HG03159 (cell line): ENCODE results near the gene F8.
A peak's percentile ranks its signal among the peaks of the same experiment; 100 is the strongest.

Experiments used
- ATAC-seq: cut with Tn5 transposase; IDR thresholded peaks from one replicate; pipeline ENCODE4 v1.9.1; 2021; ENCODE audit warnings: mild to moderate bottlenecking, moderate library complexity; ENCODE audit not compliant: unreplicated experiment

The F8 gene

DNA sequence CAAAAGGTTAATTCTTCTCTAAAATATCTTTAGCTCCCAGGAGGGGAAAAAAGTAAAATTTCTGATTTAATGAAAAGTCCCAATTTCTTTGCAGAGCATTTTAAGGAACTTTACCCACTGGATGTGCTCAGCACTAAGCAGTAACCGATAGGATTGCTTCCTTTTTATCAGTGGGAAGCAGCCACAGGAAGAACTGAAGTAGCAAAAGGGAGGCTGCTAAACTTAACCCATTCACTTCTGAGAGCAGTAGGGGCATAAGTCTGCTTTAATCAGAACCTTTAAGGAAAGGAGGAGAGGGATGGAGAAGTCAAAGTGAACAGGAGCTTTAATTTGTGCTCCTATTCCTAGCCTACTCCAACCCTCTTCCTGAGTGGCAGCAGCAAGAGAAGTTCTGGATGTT, at the start of gene F8:
TSS of gene F8 (minus strand) at position 139 of the 400 bp plus-strand sequence. CDS start 171 bp downstream, outside the sequence.
- no peak for ATAC-seq

DNA sequence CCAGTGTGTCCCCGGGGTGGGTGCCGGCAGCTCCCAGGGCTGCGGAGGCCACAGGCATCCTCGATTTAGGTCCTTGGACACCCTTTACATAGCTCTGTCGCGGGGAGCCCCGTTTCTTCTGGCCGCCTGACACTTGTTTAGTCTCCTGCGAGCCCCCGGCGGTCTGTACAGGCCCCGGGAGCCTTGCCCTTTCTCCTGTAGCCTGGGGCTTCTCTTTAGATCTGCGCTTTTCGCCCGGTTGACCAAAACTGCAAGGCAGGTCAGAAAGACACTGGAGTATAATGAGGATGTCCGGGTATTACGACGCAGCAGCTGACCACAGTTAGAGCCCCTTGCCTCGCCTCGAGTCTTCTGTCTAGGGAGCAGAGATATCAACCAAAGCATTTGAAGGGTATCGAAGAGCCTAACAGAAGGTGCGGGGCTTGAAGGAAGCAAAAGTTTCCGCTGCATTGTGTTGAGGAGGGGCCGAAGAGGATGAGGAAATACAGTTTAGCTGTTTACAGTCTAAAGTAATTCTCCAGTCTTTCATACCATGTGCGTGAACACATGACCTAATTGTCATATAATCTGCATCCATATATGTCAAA, 49.3 kb upstream of the F8 start:
- peak; percentile 19 for ATAC-seq

DNA sequence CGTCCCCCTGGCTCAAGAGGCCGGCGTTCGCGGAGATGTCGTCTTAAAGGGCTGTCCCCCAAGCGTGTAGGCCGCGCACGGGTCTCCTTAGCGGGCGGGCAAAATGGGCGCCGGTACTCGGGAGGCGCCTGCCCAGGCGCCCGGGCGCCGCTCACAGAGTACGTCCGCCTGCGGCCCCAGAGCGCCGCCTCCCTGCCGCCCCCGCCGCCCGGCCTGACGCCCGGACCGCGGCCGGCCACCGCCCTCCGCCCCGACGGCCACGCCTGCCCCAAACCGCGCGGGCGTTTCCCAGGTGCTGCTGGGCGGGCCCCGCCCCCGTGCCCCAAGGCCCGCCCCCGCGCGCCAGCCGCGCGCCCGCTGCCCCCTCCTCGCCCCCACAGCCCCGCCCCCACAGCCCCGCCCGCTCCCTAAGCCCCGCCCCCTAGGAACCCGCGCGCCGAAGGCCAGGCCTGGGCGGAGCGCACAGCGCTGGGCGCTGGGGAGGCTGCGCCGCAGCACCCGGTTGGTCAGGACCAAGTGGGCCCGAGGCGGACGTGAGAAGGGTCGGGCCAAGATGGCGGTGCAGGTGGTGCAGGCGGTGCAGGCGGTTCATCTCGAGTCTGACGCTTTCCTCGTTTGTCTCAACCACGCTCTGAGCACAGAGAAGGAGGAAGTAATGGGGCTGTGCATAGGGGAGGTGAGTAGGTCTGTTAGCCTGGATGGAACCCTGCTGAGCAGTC, 48.6 kb upstream of the F8 start, which contains the start of the genes BRCC3, CMC4 and MTCP1:
TSS of gene BRCC3 (plus strand) at position 534 of the 719 bp plus-strand sequence. CDS start at position 554, 20 bp downstream.
TSS of gene CMC4 (minus strand) at position 162 of the 719 bp plus-strand sequence. CDS start 7,113 bp downstream, outside the sequence.
TSS of gene MTCP1 (minus strand) at position 162 of the 719 bp plus-strand sequence. CDS start 5,126 bp downstream, outside the sequence.
- peak; percentile 85 for ATAC-seq

DNA sequence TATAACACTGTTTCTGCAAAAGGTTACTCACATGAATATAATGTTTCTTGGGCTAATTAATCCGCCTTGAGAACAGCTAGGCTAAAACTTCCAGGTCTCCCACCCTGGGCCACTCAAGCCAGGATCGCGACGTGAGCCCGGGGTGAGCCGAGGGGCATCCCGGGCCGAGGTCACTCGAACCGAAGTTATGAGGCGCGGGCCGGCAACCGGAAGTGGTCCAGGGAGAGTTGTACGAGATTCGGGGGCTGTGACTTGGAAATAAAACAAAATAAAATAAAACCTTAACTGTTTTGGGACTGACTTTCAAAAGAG, 48.1 kb upstream of the F8 start:
- peak; percentile 24 for ATAC-seq

DNA sequence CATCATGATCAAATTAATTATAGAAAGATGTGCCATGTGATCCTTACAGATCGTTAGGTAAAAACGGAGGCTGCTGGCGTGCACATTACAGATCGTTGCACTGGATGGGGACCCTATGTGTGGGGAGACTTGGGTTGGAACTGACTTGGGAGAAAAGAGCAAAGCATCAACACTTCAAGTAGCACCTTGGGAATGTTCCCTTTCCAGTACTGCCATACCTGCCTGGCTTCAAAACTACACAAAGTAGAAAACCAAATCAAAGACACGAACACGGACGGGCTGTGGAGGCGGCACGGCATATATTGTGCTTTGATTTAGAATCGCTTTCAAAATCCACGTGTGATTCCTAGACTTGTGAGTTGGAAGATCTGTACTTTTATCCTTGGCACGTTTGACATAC, 47.5 kb upstream of the F8 start:
- no peak for ATAC-seq

DNA sequence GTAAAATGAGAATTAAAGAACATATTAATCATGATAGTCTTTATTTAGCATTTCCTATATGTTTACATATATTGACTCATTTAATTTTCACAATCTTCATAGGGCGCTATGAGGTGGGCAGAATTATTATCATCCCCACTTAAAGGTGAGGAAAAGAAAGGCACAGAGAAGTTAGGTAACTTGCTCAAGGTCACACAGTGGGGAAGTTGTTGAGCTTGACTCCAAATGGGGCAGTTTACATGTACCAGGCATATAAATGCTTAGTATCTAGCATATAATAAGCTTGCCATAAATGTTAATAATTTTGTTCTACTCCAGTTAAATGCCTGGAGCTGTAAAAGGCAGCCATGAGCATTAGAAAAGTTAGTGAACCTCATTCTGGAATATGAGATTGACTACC, 46.9 kb upstream of the F8 start:
- no peak for ATAC-seq

DNA sequence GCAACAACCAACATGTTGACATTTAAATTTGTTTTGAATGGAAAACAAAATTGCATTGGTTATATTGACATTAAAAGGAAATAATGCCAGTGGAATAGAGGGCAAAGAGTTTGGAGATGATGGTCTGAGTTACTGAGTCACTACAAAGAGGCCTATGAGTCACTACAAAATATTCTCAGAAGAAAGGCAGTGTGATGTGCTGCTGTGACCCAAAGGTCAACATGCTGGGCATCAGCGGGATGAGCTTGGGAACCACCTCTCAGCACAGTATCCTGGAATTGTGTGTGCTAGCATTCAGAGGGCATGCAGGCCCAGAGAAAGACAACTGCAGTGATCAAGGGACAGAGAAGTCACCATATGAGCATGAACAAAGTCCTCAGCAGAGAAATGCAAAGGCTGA, 45.6 kb upstream of the F8 start:
- ATAC-seq = no peak

DNA sequence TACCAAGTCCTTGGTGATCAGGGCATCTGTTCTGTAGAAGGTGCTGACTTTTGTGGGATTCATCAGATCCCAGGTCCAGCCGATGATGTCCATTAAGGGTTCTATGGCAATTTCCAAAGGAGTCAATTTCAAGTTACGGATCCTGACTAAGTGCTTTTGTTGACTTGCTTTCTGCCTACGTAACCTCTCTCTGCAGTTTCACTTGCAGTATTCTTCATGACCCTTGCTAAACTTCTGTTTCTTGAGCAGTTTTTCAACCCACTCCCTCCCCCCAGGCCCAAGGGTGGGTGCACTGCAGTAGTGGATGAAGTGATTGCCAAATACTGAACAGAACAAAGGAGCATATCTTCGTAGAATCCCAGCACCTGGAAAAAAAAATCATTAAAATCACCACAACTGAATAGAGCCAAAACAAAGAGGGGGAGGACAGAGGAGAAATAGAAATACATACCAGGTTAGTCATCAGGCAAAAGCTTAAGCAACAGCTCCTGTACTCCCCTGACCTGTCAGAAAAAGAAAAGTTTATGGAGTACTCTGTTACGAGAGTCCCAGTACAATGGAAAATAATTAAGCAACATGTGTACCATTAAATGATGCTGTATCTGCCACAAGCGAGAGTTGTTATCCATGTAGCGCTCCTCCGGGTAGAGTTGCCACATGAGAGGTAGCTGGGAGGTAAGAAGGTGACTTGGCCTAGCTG, 42.7 kb upstream of the F8 start:
- no peak for ATAC-seq

DNA sequence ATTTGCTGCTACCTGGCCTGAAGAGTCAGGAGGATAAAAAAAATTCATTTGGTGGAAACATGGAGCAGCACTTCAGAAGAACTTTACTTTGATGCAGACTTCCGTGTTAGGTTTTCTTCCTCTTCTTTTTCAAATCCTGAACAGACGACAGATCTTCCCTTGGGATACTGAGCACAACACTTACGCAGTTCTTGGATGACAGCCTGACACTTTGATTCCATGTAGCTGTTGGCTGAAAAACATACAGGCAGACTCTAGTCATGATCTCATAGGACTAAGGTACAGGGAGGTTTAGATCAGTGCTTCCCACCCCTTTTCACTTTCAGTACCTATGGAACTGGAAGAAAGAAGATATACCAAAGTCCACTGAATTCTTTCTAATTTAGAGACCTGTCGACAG, 39.2 kb upstream of the F8 start:
- ATAC-seq = no peak

DNA sequence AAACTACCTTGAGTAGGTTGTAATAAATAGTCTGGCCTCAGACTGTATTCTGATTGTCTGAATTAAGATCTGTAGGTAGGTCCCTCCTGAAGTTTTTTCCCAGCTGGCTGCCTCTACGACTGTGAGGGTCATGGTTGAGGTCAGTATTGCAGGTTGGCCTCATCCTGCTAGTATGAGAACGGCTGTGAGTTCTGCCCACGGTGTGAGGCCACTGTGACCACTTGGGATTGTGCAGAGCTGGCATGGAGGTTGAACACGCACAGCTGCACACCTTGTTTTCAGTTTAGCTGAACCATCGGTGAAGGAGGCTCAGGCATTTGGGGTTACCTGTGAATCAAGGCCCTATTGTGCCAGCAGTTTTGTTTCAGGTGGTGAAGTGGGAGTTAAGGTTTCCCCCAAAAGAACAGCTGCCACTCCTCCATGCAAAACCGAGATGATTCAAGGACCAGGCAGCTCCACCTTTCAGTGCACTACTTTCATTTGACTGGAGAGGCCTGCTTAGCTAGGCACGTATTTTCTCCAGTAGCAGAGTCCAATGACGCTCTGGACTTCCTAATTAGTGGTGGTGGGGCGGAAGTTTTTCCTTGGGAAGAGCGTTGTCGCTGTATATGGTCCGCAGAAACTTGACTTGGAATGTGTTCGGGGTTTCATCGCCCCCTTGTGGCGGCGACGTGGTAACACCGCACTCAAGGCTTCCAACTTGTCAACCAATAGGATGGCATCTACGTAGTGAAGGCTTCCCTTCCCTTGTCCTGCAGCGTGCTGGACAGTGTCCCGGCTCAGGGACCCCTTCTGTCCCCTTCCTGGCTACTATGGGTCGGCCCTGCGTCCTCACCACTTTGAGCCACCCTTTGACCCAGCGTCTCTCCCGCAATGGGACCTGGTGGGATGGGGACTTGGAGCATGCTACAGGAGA, 34.6 kb upstream of the F8 start:
- peak; percentile 83 for ATAC-seq

DNA sequence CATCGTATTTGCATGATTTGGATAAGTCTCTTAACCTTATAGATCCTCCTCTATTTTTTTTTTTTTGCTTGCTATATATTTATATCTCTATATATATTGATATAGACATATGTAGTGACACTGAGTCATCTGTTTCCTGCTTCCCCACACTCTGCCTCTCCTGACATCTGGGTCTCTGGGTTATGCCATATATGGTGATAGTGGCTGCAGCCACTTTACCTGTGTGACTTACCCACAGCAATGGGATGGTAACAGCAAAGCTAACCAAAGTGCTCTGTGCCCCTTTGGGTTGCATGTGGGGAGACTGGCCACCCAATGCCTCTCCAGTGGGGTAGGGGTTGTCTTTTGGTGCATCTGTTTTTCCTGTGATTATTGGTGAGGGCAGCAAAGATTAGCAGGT, 33.9 kb upstream of the F8 start:
- no peak for ATAC-seq

DNA sequence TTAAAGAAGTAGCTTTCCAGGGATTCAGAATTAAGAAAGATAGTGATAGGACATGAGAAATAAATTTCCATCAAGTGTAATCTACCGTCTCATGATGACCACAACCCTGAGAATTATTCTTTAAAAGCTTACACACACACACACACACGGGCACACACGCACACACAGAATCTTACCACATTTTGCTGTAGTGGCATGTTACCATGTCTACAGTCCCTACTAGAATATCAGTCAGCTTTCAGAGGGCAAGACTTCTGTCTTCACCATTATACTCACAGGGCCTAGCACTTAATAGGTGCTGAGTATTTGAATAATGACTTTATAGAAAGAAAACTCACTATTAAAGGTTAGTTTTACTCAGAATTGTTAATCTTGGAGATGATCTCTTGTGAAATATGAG, 33.0 kb upstream of the F8 start:
- no peak for ATAC-seq

DNA sequence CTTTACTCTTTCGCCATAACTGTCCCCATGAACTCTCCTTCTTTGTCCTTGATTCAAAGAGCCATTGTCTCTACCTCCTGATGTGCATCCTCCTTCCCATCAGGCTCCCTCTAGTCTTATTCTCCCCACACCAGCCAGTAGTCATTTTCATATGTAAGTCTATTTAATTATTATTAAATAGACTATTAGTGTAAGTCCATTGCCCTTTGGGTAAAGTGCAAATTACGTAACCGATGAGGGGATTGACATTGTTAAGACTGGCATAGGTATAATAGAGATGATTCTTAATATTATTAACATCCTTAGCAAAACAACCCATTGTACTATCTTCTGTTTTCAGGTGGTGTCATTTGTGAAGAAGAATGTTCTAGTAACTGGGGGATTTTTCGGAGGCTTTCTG, 31.7 kb upstream of the F8 start:
- ATAC-seq = no peak

DNA sequence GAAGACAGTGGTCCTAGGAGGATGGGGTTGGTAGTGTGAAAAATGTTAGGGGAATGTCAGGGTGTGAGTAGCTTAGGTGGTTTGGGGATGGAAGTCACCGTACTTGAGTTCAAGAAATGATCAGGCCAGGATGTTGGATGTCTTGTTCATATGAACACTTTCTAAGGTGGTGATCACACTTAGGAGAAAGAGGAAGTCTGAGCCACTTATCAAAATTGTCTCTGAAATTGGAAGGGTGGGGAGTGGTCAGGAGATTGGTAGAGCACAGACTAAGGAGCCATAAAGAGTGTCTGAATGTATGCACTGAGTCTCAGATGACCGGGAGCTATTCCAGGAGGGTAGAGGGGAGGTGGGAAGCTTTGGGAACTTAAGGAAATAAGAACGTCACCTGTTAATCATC, 31.1 kb upstream of the F8 start:
- ATAC-seq = no peak

DNA sequence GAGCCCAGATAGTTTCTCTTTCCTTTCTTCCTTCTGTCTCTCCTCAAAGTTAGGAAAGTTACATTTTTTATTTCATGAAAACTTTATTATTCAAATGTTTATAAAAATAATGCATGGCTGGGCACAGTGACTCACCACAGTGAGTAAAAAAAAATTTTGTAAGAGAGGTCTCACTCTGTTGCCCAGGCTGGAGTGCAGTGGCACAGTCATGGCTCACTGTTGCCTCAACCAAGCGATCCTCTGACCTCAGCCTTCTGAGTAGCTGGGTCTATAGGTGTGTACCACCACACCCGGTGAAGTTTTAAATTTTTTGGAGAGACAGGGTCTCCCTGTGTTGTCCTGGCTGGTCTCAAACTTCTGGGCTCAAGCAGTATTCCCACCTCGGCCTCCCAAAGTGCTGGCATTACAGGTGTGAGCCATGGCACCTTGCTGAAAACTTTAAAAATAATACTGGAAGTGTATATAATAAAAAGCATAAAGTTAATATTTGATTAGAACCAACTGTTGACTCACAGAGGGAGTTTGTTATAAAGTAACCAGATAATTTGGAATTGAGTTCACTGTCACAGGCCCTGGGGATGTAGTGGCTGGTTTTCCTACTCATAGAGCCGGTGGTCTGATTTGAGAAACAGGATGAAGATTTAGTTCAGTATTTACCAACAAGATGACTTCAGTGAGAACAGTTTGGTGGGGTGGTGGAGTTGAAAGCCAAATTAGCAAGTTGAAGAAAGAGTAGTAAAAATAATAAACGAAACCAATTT, 30.4 kb upstream of the F8 start:
- ATAC-seq = no peak

DNA sequence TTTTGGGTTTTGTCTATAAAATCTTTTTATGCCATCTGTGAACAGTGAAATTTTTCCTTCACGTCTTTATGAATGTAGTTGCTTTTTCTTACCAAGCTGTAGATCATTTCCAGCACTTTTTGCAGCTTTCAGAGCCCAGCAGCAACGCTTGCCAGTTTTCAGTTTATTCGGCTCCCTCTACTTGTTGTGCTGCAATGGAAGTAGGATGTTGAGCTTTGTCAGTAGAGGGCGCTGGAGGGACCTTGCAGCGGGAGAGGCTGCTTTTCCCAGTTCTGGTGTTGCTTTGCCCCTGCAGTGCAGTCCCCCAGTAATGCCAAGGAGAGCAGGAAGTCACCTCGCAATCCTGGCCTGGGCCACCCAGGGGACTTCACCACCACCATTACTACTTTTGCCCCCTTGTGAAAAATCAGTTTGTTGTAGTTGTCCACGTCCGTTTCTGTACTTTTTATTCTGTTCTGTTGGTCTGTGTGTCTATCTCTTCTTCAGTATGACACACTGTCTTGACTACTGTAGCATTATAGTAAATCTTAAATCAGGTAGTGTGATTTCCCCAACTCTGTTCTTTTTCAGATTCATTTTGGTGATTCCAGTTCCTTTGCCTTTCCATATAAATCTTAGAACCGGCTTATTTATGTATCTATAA, 26.6 kb upstream of the F8 start:
- no peak for ATAC-seq

DNA sequence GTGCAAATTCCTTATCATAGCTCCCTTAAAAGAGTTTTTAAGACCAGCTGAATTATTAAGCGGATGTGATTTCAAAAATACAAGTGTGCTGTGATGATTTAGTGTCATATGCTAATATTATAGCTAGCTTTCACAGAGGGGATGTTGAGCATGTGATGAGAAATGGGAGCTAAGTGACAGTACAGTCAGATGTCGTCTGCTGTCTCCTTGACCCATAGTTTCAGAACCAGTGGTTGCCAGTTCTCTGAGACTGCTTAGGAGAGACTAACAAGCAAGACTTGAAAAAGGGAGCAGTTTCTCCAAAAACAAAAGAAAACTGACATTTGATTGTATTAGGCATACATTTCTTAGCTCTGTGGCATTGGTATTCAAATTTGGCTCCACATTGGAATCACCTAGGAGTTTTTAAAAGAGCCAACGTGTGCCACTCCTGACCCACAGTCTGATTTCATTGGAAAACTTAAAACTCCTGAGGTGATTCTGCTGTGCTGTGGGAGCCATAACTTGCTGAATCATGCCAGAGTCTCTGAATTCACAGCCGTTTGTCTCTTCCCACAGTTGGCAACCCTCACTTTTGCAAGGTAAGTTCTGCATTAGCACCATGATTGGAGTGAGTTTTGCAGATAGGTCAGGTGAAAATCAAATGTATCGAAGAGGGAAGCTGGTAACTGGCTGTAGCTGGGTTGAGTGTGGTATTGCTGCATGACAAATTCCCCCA, 24.4 kb upstream of the F8 start:
- no peak for ATAC-seq

DNA sequence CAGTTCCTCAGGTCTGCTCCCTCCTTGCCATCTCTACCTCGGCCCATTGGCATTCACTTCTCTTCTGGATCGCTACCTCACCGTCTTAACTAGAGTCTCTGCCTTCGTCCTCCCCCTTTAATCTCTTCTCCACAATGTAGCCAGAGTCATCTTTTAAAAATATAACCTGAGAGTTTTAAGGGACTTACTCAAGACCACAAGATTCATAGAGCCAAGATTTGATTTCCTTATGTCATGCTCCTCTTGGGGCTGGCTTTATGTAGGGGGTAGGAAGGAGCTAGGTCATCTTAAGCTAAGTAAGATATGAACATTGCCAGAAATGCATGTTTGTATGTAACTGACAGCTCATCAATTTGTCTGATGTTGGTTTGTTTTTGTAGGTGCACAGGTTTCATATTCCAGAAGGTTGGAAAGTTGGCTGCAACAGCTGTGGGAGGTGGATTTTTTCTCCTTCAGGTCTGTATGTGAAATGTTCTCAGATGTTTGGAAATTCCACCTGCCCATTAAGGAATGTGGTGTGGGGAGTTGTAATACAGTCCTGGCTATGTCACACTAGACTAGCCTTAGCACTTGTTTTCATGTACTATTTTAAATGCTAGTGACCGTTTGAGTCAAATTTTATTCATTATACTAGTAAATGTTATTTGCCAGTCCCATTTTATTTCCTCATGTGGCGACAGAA, 23.7 kb upstream of the F8 start:
- no peak for ATAC-seq

DNA sequence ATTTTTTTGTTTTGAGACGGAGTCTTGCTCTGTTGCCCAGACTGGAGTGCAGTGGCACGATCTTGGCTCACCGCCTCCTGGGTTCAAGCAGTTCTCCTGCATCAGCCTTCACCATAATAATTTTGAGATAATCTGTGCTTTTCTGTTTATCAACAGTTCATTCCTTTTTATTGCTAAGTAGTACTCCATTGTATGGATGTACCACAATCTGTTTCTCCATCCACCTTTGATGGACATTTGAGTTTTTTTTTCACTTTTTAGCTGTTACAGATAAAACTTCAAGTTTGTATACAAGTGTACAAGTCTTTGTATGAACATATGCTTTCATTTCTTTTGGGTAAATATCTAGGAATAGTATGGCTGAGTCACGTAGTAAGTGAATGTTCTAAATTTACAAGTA, 13.2 kb upstream of the F8 start:
- ATAC-seq = no peak
